Neural progenitor cell (in vitro differentiated cells): ENCODE measurements around the gene CPB1. TPM values are rescaled to one million over a fixed set of nuclear protein-coding genes. Genes with fewer than 3 reads are reported as not detected.

ENCODE experiments used
- DNase-seq: peaks from one replicate; pipeline ENCODE4 v3.0.0-alpha.2; 2016; ENCODE audit warnings: low spot score
- H2AFZ ChIP-seq: fragments of 200-600 bp; sonication (generic); replicated peaks from 2 replicates; pipeline ENCODE4 v1.6.1; 2016; ENCODE audit warnings: antibody characterized with exemption
- H3F3A ChIP-seq: fragments of 200-600 bp; sonication (generic); 2 replicates; pipeline ENCODE4 v1.6.1; 2016; ENCODE audit warnings: antibody characterized with exemption, low read depth
- H3K27ac ChIP-seq: fragments of 200-600 bp; sonication (generic); 2 replicates; pipeline ENCODE4 v1.5.1; 2016; ENCODE audit warnings: mild to moderate bottlenecking
- H3K27me3 ChIP-seq: fragments of 200-600 bp; sonication (generic); 2 replicates; pipeline ENCODE4 v1.6.1; 2016; ENCODE audit warnings: mild to moderate bottlenecking, moderate library complexity
- H3K36me3 ChIP-seq: fragments of 200-600 bp; sonication (generic); 2 replicates; pipeline ENCODE4 v1.5.1; 2016
- H3K4me1 ChIP-seq: fragments of 200-600 bp; sonication (generic); 2 replicates; pipeline ENCODE4 v1.6.1; 2016; ENCODE audit warnings: mixed run types
- H3K4me2 ChIP-seq: fragments of 200-600 bp; sonication (generic); 2 replicates; pipeline ENCODE4 v1.6.1; 2016
- H3K4me3 ChIP-seq: fragments of 200-600 bp; sonication (generic); 2 replicates; pipeline ENCODE4 v1.5.1; 2016
- H3K79me2 ChIP-seq: fragments of 200-600 bp; sonication (generic); 2 replicates; pipeline ENCODE4 v1.6.1; 2016; ENCODE audit warnings: low read depth
- H3K9ac ChIP-seq: fragments of 200-600 bp; sonication (generic); 2 replicates; pipeline ENCODE4 v1.6.1; 2016
- H3K9me3 ChIP-seq: fragments of 200-600 bp; sonication (generic); 2 replicates; pipeline ENCODE4 v1.5.1; 2016; ENCODE audit warnings: low read depth
- H4K20me1 ChIP-seq: fragments of 200-600 bp; sonication (generic); 2 replicates; pipeline ENCODE4 v1.6.1; 2016; ENCODE audit warnings: low read depth
- H3K27ac Mint-ChIP-seq: 3 replicates; pipeline ENCODE4 v1.8.0; 2021; ENCODE audit warnings: mixed read lengths
- H3K27me3 Mint-ChIP-seq: 2 replicates; pipeline ENCODE4 v1.8.0; 2022; ENCODE audit warnings: low read depth, mild to moderate bottlenecking, inconsistent platforms, moderate library complexity, mixed read lengths; ENCODE audit not compliant: insufficient read depth
- H3K36me3 Mint-ChIP-seq: 3 replicates; pipeline ENCODE4 v1.8.0; 2021; ENCODE audit warnings: mixed read lengths
- H3K4me1 Mint-ChIP-seq: 3 replicates; pipeline ENCODE4 v1.8.0; 2021; ENCODE audit warnings: mixed read lengths
- H3K4me3 Mint-ChIP-seq: 3 replicates; pipeline ENCODE4 v1.8.0; 2021; ENCODE audit warnings: mild to moderate bottlenecking, moderate library complexity, mixed read lengths
- H3K9me3 Mint-ChIP-seq: 3 replicates; pipeline ENCODE4 v1.8.0; 2020; ENCODE audit warnings: mixed read lengths
- EZH2 ChIP-seq: fragments of 200-600 bp; sonication (generic); IDR thresholded peaks from 2 replicates; pipeline ENCODE4 v1.6.1; 2017; ENCODE audit warnings: antibody characterized with exemption, mild to moderate bottlenecking, moderate library complexity
- EZH2phosphoT487 ChIP-seq: fragments of 200-600 bp; sonication (generic); IDR thresholded peaks from 2 replicates; pipeline ENCODE4 v1.6.1; 2017; ENCODE audit warnings: antibody characterized with exemption
- total RNA-seq: library from RNA; depleted of rRNA; stranded (reverse); fragments of >200 nt; gene quantifications from 2 replicates; pipeline ENCODE4 v1.2.3, GENCODE V29; 2015; ENCODE audit warnings: low replicate concordance
- TF ChIP-seq, protein P1 (sequence below): fragments of 200-600 bp; sonication (generic); IDR thresholded peaks from 2 replicates; pipeline ENCODE4 v1.5.1; 2017; ENCODE audit warnings: antibody characterized with exemption, mild to moderate bottlenecking

The CPB1 gene
- total RNA-seq, 1 donor from 2014 or later = not detected

DNA sequence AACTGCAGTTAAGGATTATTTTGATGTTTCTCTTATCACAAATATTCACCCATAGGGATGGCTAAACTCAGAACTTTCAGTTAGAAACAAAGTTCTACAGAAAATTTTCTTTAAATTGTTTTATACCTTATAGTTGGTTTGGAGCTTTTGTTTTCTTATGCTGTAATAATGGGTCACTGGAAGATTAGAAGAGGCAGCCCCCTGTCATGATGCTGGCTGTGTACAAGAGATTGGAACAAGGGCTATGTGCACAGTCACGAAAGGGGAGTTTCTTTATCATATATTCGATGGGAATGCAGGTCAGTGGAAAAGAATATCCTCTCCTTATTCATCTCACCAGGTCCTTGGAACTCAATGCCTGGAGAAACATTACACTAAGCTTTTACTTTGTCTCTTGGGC is 25.5 kb downstream of the CPB1 start:
- H3K4me3 Mint-ChIP-seq = no peak overlapping the region
- Histone ChIP-seq H4K20me1 (no peaks in the 10 kb centered on the region), H3K9me3 (no peaks in the 10 kb centered on the region), H3K79me2 (no peaks in the 10 kb centered on the region), H3K36me3 (no peaks in the 10 kb centered on the region), H3K9ac (no peak overlapping the region), H3K27ac (no peak overlapping the region), H3F3A (no peaks in the 10 kb centered on the region), H3K4me2 (no peak overlapping the region), H3K4me1 (no peaks in the 10 kb centered on the region), H3K27me3 (no peaks in the 10 kb centered on the region), H2AFZ (no peak overlapping the region), H3K4me3 (no peak overlapping the region)
- no peak overlapping the region for H3K27ac Mint-ChIP-seq
- H3K36me3 Mint-ChIP-seq = no peaks in the 10 kb centered on the region
- no peaks in the 10 kb centered on the region for H3K9me3 Mint-ChIP-seq
- no peaks in the 10 kb centered on the region for H3K4me1 Mint-ChIP-seq
- TF ChIP-seq, protein P1, sequence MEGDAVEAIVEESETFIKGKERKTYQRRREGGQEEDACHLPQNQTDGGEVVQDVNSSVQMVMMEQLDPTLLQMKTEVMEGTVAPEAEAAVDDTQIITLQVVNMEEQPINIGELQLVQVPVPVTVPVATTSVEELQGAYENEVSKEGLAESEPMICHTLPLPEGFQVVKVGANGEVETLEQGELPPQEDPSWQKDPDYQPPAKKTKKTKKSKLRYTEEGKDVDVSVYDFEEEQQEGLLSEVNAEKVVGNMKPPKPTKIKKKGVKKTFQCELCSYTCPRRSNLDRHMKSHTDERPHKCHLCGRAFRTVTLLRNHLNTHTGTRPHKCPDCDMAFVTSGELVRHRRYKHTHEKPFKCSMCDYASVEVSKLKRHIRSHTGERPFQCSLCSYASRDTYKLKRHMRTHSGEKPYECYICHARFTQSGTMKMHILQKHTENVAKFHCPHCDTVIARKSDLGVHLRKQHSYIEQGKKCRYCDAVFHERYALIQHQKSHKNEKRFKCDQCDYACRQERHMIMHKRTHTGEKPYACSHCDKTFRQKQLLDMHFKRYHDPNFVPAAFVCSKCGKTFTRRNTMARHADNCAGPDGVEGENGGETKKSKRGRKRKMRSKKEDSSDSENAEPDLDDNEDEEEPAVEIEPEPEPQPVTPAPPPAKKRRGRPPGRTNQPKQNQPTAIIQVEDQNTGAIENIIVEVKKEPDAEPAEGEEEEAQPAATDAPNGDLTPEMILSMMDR = no peak
- TF ChIP-seq EZH2phosphoT487 (no peak), EZH2 (no peak)
- H3K27me3 Mint-ChIP-seq = peaks cover 3% of the 10 kb centered on the region
- no peak for DNase-seq

DNA sequence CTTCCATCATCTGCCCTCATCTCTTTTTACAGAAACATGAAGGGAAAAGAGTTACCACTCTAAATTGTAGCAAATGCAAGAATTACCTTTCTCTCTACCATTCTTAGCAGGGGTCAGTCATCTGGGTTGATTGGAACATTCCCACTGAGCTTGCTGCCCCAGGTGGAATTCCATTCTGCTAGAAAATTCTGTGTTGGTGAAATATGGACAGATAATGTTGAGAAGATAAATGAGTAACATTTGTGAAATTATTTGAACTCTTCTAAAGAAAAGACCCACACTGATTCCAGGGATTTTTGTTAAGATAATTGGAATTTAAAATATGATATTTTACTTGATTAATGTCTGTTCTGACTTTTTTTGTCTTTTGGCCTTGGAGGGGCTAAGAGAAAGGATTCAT is 26.4 kb downstream of the CPB1 start:
- Histone ChIP-seq H3F3A (no peaks in the 10 kb centered on the region), H3K4me2 (no peak overlapping the region), H3K4me3 (no peak overlapping the region), H3K36me3 (no peaks in the 10 kb centered on the region), H3K9ac (no peak overlapping the region), H3K4me1 (no peaks in the 10 kb centered on the region), H3K27me3 (no peaks in the 10 kb centered on the region), H4K20me1 (no peaks in the 10 kb centered on the region), H3K79me2 (no peaks in the 10 kb centered on the region), H3K27ac (no peak overlapping the region), H3K9me3 (no peaks in the 10 kb centered on the region), H2AFZ (no peak overlapping the region)
- no peaks in the 10 kb centered on the region for H3K4me1 Mint-ChIP-seq
- no peaks in the 10 kb centered on the region for H3K9me3 Mint-ChIP-seq
- H3K36me3 Mint-ChIP-seq = no peaks in the 10 kb centered on the region
- no peak for DNase-seq
- peaks cover 3% of the 10 kb centered on the region for H3K27me3 Mint-ChIP-seq
- H3K4me3 Mint-ChIP-seq = no peak overlapping the region
- H3K27ac Mint-ChIP-seq = no peak overlapping the region
- TF ChIP-seq EZH2 = no peak
- TF ChIP-seq, protein P1 = no peak
- TF ChIP-seq EZH2phosphoT487 = no peak

DNA sequence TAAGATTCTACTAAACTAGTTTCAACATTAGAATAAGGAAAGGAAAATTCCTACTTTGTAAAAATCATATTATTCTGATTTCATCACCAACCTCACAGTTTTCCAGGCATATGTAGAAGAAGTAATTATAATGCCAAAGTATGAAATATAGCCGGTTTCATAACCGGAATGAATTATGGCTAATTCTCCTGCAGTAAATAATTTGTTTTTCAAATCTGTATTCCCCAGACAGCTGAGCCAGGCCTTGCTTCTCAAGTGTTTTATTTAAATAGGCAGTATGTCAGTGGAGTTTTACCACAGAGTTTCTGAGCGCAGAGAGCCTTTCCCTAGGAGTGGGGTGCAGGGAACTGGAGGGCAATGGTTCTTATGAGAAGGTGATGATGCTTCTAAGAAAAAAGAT is 28.8 kb downstream of the CPB1 start:
- TF ChIP-seq EZH2 (no peak), EZH2phosphoT487 (no peak)
- TF ChIP-seq, protein P1 = no peak
- peaks cover 2% of the 10 kb centered on the region for H3K27me3 Mint-ChIP-seq
- Histone ChIP-seq H4K20me1 (no peaks in the 10 kb centered on the region), H3K9me3 (no peaks in the 10 kb centered on the region), H3K4me1 (no peaks in the 10 kb centered on the region), H3K9ac (no peak overlapping the region), H3K27ac (no peak overlapping the region), H3K27me3 (no peaks in the 10 kb centered on the region), H3K4me3 (no peak overlapping the region), H2AFZ (no peak overlapping the region), H3K79me2 (no peaks in the 10 kb centered on the region), H3K4me2 (no peak overlapping the region), H3F3A (no peaks in the 10 kb centered on the region), H3K36me3 (no peaks in the 10 kb centered on the region)
- no peaks in the 10 kb centered on the region for H3K36me3 Mint-ChIP-seq
- H3K4me3 Mint-ChIP-seq = no peak overlapping the region
- no peak for DNase-seq
- H3K27ac Mint-ChIP-seq = no peak overlapping the region
- no peaks in the 10 kb centered on the region for H3K4me1 Mint-ChIP-seq
- no peaks in the 10 kb centered on the region for H3K9me3 Mint-ChIP-seq
